DND-41 (cell line): ENCODE results near the gene TSKS.

Experiments
- ATAC-seq: fragments of 200-7000 bp; cut with Tn5 transposase; 3 replicates; pipeline ENCODE4 v1.9.1; 2021; ENCODE audit warnings: low read depth; ENCODE audit not compliant: insufficient read depth
- DNase-seq: peaks from one replicate; pipeline ENCODE4 v3.0.0-alpha.2; 2020
- H2AFZ ChIP-seq: 2 replicates; pipeline ENCODE4 v1.6.0; 2012; ENCODE audit warnings: low read depth, low read length
- H3K27ac ChIP-seq: 2 replicates; pipeline ENCODE4 v1.5.1; 2012; ENCODE audit warnings: low read length, inconsistent platforms
- H3K27me3 ChIP-seq: fragments of 200-600 bp; sonication (generic); 2 replicates; pipeline ENCODE4 v1.6.0; 2012; ENCODE audit warnings: low read length, mild to moderate bottlenecking, inconsistent platforms; ENCODE audit not compliant: insufficient read depth, poor library complexity
- H3K36me3 ChIP-seq: 2 replicates; pipeline ENCODE4 v1.5.1; 2012; ENCODE audit warnings: low read length, inconsistent platforms; ENCODE audit not compliant: insufficient read depth
- H3K4me1 ChIP-seq: 2 replicates; pipeline ENCODE4 v1.5.1; 2012; ENCODE audit warnings: mild to moderate bottlenecking, low read length; ENCODE audit not compliant: insufficient read depth
- H3K4me2 ChIP-seq: 2 replicates; pipeline ENCODE4 v1.6.0; 2012; ENCODE audit warnings: mild to moderate bottlenecking, moderate library complexity, low read length, inconsistent platforms; ENCODE audit not compliant: insufficient read depth
- H3K4me3 ChIP-seq, 2 experiments: fragments of 200-600 bp in 1 of 2; shearing (Covaris generic) in 1 of 2; 2 replicates each; pipeline ENCODE4 v1.5.1; 2012 to 2016; ENCODE audit warnings: inconsistent platforms in 2 of 2, low read length in 2 of 2, mild to moderate bottlenecking in 2 of 2, low read depth in 1 of 2, moderate library complexity in 1 of 2
- H3K79me2 ChIP-seq: 2 replicates; pipeline ENCODE4 v1.6.0; 2012; ENCODE audit warnings: low read length, inconsistent platforms; ENCODE audit not compliant: insufficient read depth
- H3K9ac ChIP-seq: 2 replicates; pipeline ENCODE4 v1.6.0; 2012; ENCODE audit warnings: low read depth, mild to moderate bottlenecking, inconsistent platforms, low read length, moderate library complexity
- H3K9me3 ChIP-seq: 2 replicates; pipeline ENCODE4 v1.5.1; 2012; ENCODE audit warnings: low read length, moderate library complexity, mild to moderate bottlenecking, inconsistent platforms; ENCODE audit not compliant: insufficient read depth, severe bottlenecking
- H4K20me1 ChIP-seq: 2 replicates; pipeline ENCODE4 v1.6.0; 2012; ENCODE audit warnings: low read length; ENCODE audit not compliant: insufficient read depth
- CTCF ChIP-seq: IDR thresholded peaks from 2 replicates; pipeline ENCODE4 v1.5.1; 2012; ENCODE audit warnings: borderline replicate concordance, low read length, moderate library complexity, mild to moderate bottlenecking; ENCODE audit not compliant: poor library complexity, severe bottlenecking; ENCODE audit errors: extremely low read depth
- EZH2 ChIP-seq: IDR thresholded peaks from 3 replicates; pipeline ENCODE4 v1.6.1; 2012; ENCODE audit warnings: borderline replicate concordance, low read depth, mild to moderate bottlenecking, moderate library complexity, low read length, inconsistent platforms; ENCODE audit not compliant: severe bottlenecking

TSKS gene

GRCh38 chr19:49801401-49801888, 38.3 kb upstream of the TSKS start:
- Histone ChIP-seq H2AFZ (no peak overlapping the region), H4K20me1 (0 out of 2 replicates have a peak, but pooled peaks cover 6% of the 10 kb centered on the region), H3K9me3 (no peaks in the 10 kb centered on the region), H3K27ac (no peak overlapping the region), H3K4me1 (no peaks in the 10 kb centered on the region), H3K27me3 (no peaks in the 10 kb centered on the region), H3K4me3 (no peak overlapping the region), H3K36me3 (peaks cover 84% of the 10 kb centered on the region), H3K9ac (no peak overlapping the region), H3K4me2 (no peak overlapping the region), H3K79me2 (no peaks in the 10 kb centered on the region)
- DNase-seq (no peak), ATAC-seq (no peak)
- TF ChIP-seq EZH2, result no peak
- TF ChIP-seq CTCF, result no peak

- Histone ChIP-seq H3K36me3 (peaks cover 84% of the 10 kb centered on the region), H2AFZ (no peak overlapping the region), H3K4me2 (no peak overlapping the region), H3K79me2 (no peaks in the 10 kb centered on the region), H3K27ac (no peak overlapping the region), H4K20me1 (0 out of 2 replicates have a peak, but pooled peaks cover 6% of the 10 kb centered on the region), H3K4me1 (no peaks in the 10 kb centered on the region), H3K27me3 (no peaks in the 10 kb centered on the region), H3K9me3 (no peaks in the 10 kb centered on the region), H3K9ac (no peak overlapping the region), H3K4me3 (no peak overlapping the region)
- TF ChIP-seq CTCF (no peak), EZH2 (no peak)
- no peak for DNase-seq
- ATAC-seq, result no peak
Observed at GRCh38 chr19:49800771-49801170, 37.7 kb upstream of the TSKS start.

GRCh38 chr19:49799798-49800376, 36.8 kb upstream of the TSKS start:
- ATAC-seq (0 out of 3 replicates have a peak, but pooled peaks have one; percentile 47), DNase-seq (no peak)
- H3K4me2 ChIP-seq, result no peak overlapping the region
- no peak overlapping the region for H3K9ac ChIP-seq
- H3K27ac ChIP-seq, result no peak overlapping the region
- H3K27me3 ChIP-seq, result no peaks in the 10 kb centered on the region
- H3K79me2 ChIP-seq, result no peaks in the 10 kb centered on the region
- no peak overlapping the region for H3K4me3 ChIP-seq
- no peaks in the 10 kb centered on the region for H3K4me1 ChIP-seq
- H3K36me3 ChIP-seq, result peaks cover 85% of the 10 kb centered on the region
- TF ChIP-seq CTCF, result peak; percentile 50
- no peak for TF ChIP-seq EZH2
- no peaks in the 10 kb centered on the region for H3K9me3 ChIP-seq
- 0 out of 2 replicates have a peak, but pooled peaks cover 6% of the 10 kb centered on the region for H4K20me1 ChIP-seq
- no peak overlapping the region for H2AFZ ChIP-seq
